H1 (cell line): Measurements from ENCODE around the gene GLS. TPM values are rescaled to one million over a fixed set of nuclear protein-coding genes. Genes with fewer than 3 reads are reported as not detected.

ENCODE experiments used
- CTCF ChIA-PET: fragments of 300-600 bp; sonication (Branson Sonifier 250); formaldehyde crosslinking; loops from one replicate; lab custom pipeline; 2021; ENCODE audit not compliant: partially characterized antibody; lab: Charles Lee
- POLR2A ChIA-PET: fragments of 300-600 bp; sonication (Branson Sonifier 250); formaldehyde crosslinking; loops from one replicate; lab custom pipeline; 2021; ENCODE audit warnings: inconsistent platforms; ENCODE audit not compliant: partially characterized antibody; lab: Charles Lee
- DNase-seq, 2 experiments: peaks; one replicate each; pipeline versions ENCODE4 v3.0.0 to v3.0.0-alpha.2; 2010 to 2022; ENCODE audit warnings: low spot score in 2 of 2, low read depth in 1 of 2, mixed read lengths in 1 of 2
- FAIRE-seq: peaks from 2 replicates; lab custom pipeline; 2011; peaks lifted over from hg19 to GRCh38; lab: Jason Lieb, UNC
- H2AFZ ChIP-seq: 2 replicates; pipeline ENCODE4 v1.8.1; 2012; ENCODE audit warnings: low read length, inconsistent platforms
- H2AK5ac ChIP-seq: 2 replicates; pipeline ENCODE4 v1.6.1; 2013; ENCODE audit warnings: low read depth, low read length
- H2BK120ac ChIP-seq: replicated peaks from 2 replicates; pipeline ENCODE3; 2013; ENCODE audit warnings: low read depth, low read length, inconsistent platforms
- H2BK12ac ChIP-seq: 2 replicates; pipeline ENCODE4 v1.6.1; 2013; ENCODE audit warnings: low read depth, low read length
- H2BK15ac ChIP-seq: 2 replicates; pipeline ENCODE4 v1.6.1; 2013; ENCODE audit warnings: low read length
- H2BK20ac ChIP-seq: 2 replicates; pipeline ENCODE4 v1.6.1; 2013; ENCODE audit warnings: low read length
- H2BK5ac ChIP-seq: 2 replicates; pipeline ENCODE4 v1.6.1; 2013; ENCODE audit warnings: low read depth, low read length
- H3K14ac ChIP-seq: 2 replicates; pipeline ENCODE4 v1.6.1; 2013; ENCODE audit warnings: inconsistent platforms; ENCODE audit not compliant: insufficient read length
- H3K18ac ChIP-seq: 2 replicates; pipeline ENCODE4 v1.6.1; 2013; ENCODE audit warnings: low read length; ENCODE audit errors: extremely low read depth
- H3K23ac ChIP-seq: 2 replicates; pipeline ENCODE4 v1.6.1; 2013; ENCODE audit warnings: inconsistent platforms; ENCODE audit not compliant: insufficient read length
- H3K23me2 ChIP-seq: 2 replicates; pipeline ENCODE4 v1.6.1; 2013; ENCODE audit warnings: low read depth, low read length
- H3K27ac ChIP-seq: 2 replicates; pipeline ENCODE4 v1.6.1; 2011; ENCODE audit warnings: low read depth, low read length, inconsistent platforms
- H3K27me3 ChIP-seq, 4 experiments: replicated peaks in 1 of 4; 1 replicate in 1 of 4; 2 replicates in 3 of 4; pipeline versions ENCODE4 v1.6.1 to v1.8.1; 2011 to 2013; ENCODE audit warnings: low read length in 3 of 4, mild to moderate bottlenecking in 3 of 4, inconsistent platforms in 2 of 4, mixed read lengths in 2 of 4, moderate library complexity in 1 of 4; ENCODE audit not compliant: control insufficient read depth in 3 of 4, insufficient read depth in 3 of 4; ENCODE audit errors: extremely low read depth in 1 of 4
- H3K36me3 ChIP-seq, 4 experiments: 2 replicates each; pipeline versions ENCODE4 v1.6.1 to v1.8.1; 2011 to 2013; ENCODE audit warnings: mild to moderate bottlenecking in 4 of 4, low read length in 3 of 4, moderate library complexity in 2 of 4, control low read depth in 1 of 4, inconsistent platforms in 1 of 4; ENCODE audit not compliant: insufficient read depth in 4 of 4, control insufficient read depth in 2 of 4
- H3K4ac ChIP-seq: replicated peaks from 2 replicates; pipeline ENCODE3; 2013; ENCODE audit warnings: low read length, low read depth, mixed read lengths, inconsistent platforms; ENCODE audit not compliant: insufficient read length
- H3K4me1 ChIP-seq, 4 experiments: replicated peaks in 1 of 4; 1 replicate in 1 of 4; 2 replicates in 3 of 4; pipeline versions ENCODE4 v1.6.1 to v1.8.1; 2011 to 2013; ENCODE audit warnings: low read length in 3 of 4, inconsistent platforms in 2 of 4, mixed read lengths in 1 of 4; ENCODE audit not compliant: insufficient read depth in 4 of 4, control insufficient read depth in 3 of 4
- H3K4me2 ChIP-seq, 2 experiments: 2 replicates each; pipeline versions ENCODE4 v1.6.1 to v1.8.1; 2011 to 2013; ENCODE audit warnings: low read depth in 2 of 2, low read length in 2 of 2, control low read depth in 1 of 2, inconsistent platforms in 1 of 2, mild to moderate bottlenecking in 1 of 2; ENCODE audit not compliant: insufficient read depth in 1 of 2
- H3K4me3 ChIP-seq, 4 experiments: fragments of 200-600, 300-600 bp in 1 of 4; sonication (generic), shearing (Covaris generic), sonication (Bioruptor Twin) in 1 of 4; 2 replicates each; pipeline versions ENCODE4 v1.5.1 to v1.8.1; 2011 to 2016; ENCODE audit warnings: low read length in 4 of 4, low read depth in 3 of 4, control low read depth in 2 of 4, inconsistent platforms in 2 of 4, mild to moderate bottlenecking in 2 of 4, mixed read lengths in 1 of 4, moderate library complexity in 1 of 4; ENCODE audit not compliant: insufficient read depth in 2 of 4; ENCODE audit errors: extremely low read depth in 1 of 4
- H3K56ac ChIP-seq: replicated peaks from 2 replicates; pipeline ENCODE3; 2013; ENCODE audit warnings: low read depth, mild to moderate bottlenecking, mixed read lengths, low read length, inconsistent platforms; ENCODE audit not compliant: insufficient read length
- H3K79me1 ChIP-seq: 2 replicates; pipeline ENCODE4 v1.6.1; 2013; ENCODE audit warnings: low read depth, low read length, control low read depth
- H3K79me2 ChIP-seq, 2 experiments: 2 replicates each; pipeline versions ENCODE4 v1.6.1 to v1.8.1; 2012 to 2013; ENCODE audit warnings: low read length in 2 of 2, mild to moderate bottlenecking in 2 of 2, inconsistent platforms in 1 of 2; ENCODE audit not compliant: insufficient read depth in 2 of 2, control insufficient read depth in 1 of 2
- H3K9ac ChIP-seq, 4 experiments: replicated peaks in 1 of 4; 1 replicate in 1 of 4; 2 replicates in 3 of 4; pipeline versions ENCODE4 v1.6.1 to v1.8.1; 2011 to 2013; ENCODE audit warnings: low read depth in 3 of 4, low read length in 3 of 4, control low read depth in 2 of 4, mild to moderate bottlenecking in 2 of 4, moderate library complexity in 2 of 4, inconsistent platforms in 1 of 4; ENCODE audit errors: extremely low read depth in 1 of 4
- H3K9me3 ChIP-seq, 2 experiments: 2 replicates each; pipeline versions ENCODE4 v1.6.1 to v1.8.1; 2012 to 2013; ENCODE audit warnings: mild to moderate bottlenecking in 2 of 2, moderate library complexity in 2 of 2, control low read depth in 1 of 2, inconsistent platforms in 1 of 2, low read depth in 1 of 2, low read length in 1 of 2, mixed read lengths in 1 of 2; ENCODE audit not compliant: insufficient read depth in 2 of 2
- H4K20me1 ChIP-seq, 2 experiments: replicated peaks in 1 of 2; 2 replicates each; pipeline versions ENCODE3 to v1.8.1; 2011 to 2013; ENCODE audit warnings: inconsistent platforms in 2 of 2, low read length in 2 of 2, mild to moderate bottlenecking in 1 of 2; ENCODE audit not compliant: insufficient read depth in 2 of 2, control insufficient read depth in 1 of 2
- H4K5ac ChIP-seq: 2 replicates; pipeline ENCODE4 v1.6.1; 2013; ENCODE audit warnings: low read length, low read depth, mixed read lengths, inconsistent platforms; ENCODE audit not compliant: insufficient read length
- H4K8ac ChIP-seq: 2 replicates; pipeline ENCODE4 v1.8.0; 2013; ENCODE audit warnings: mild to moderate bottlenecking, moderate library complexity, low read length, inconsistent platforms; ENCODE audit not compliant: insufficient read depth; ENCODE audit errors: extremely low read depth
- H4K91ac ChIP-seq: replicated peaks from 2 replicates; pipeline ENCODE3; 2013; ENCODE audit warnings: low read length, mixed read lengths, inconsistent platforms; ENCODE audit not compliant: insufficient read length
- PHF8 ChIP-seq: fragments of 200-600 bp; sonication (generic); conservative IDR thresholded peaks from 2 replicates; pipeline ENCODE4 v1.7.1; 2012; ENCODE audit warnings: low read depth, mild to moderate bottlenecking, inconsistent platforms, low read length, moderate library complexity
- POLR2AphosphoS5 ChIP-seq: IDR thresholded peaks from 2 replicates; pipeline ENCODE4 v1.6.1; 2011; ENCODE audit warnings: low read depth, low read length
- RAD21 ChIP-seq, 2 experiments: IDR thresholded peaks in 1 of 2; conservative IDR thresholded peaks in 1 of 2; 2 replicates each; pipeline ENCODE4 v1.6.1; 2011; ENCODE audit warnings: low read depth in 2 of 2, low read length in 2 of 2, improper control_type of control experiment in 1 of 2, inconsistent platforms in 1 of 2, mild to moderate bottlenecking in 1 of 2, moderate library complexity in 1 of 2
- RXRA ChIP-seq: IDR thresholded peaks from 2 replicates; pipeline ENCODE4 v1.6.1; 2011; ENCODE audit warnings: low read depth, mild to moderate bottlenecking, low read length, moderate library complexity; ENCODE audit not compliant: insufficient read depth
- SUZ12 ChIP-seq: fragments of 200-600 bp; sonication (generic); IDR thresholded peaks from 2 replicates; pipeline ENCODE4 v1.6.1; 2012; ENCODE audit warnings: mild to moderate bottlenecking, inconsistent platforms, low read length, moderate library complexity, mixed read lengths
- WGBS, 2 experiments: shearing (Covaris generic) in 1 of 2; methylation state at CpG; one replicate each; pipeline versions ENCODE4 v1.1.6 to v1.1.7; 2013 to 2015; ENCODE audit warnings: low lambda C conversion rate in 2 of 2, mixed read lengths in 2 of 2, inconsistent platforms in 1 of 2, low coverage in 1 of 2, missing lambda C conversion rate in 1 of 2; ENCODE audit not compliant: insufficient replicate concordance in 2 of 2, insufficient coverage in 1 of 2, insufficient read length in 1 of 2; ENCODE audit errors: extremely low coverage in 1 of 2, missing lambda C conversion rate in 1 of 2; 5-methylcytosine and 5-hydroxymethylcytosine counted together
- polyA plus RNA-seq, 7 experiments: library from polyadenylated mRNA; depleted of rRNA in 3 of 7; stranded (reverse) in 5 of 7; unstranded in 2 of 7; fragments of >200 nt in 5 of 7; fragments of 200-250 nt in 2 of 7; gene quantifications; 1 replicate in 5 of 7; 2 replicates in 1 of 7; 4 replicates in 1 of 7; pipeline versions ENCODE4 v1.2.1 to v1.2.3, GENCODE V29; 2011 to 2013; ENCODE audit warnings: missing spikeins in 2 of 7, mixed read lengths in 2 of 7
- total RNA-seq: library from RNA; stranded (reverse); fragmentation: NEBNext Ultra II Directional; extraction: Animal tissue kit (Norgen Biotek cat#: 25700); gene quantifications from 2 replicates; pipeline ENCODE4 v1.2.1, GENCODE V29; 2021
- TF ChIP-seq, protein P1 (sequence below), 3 experiments: IDR thresholded peaks; 1 replicate in 2 of 3; 2 replicates in 1 of 3; pipeline versions ENCODE4 v1.5.1 to v1.6.1; 2011; ENCODE audit warnings: low read length in 3 of 3, mild to moderate bottlenecking in 3 of 3, inconsistent platforms in 2 of 3, low read depth in 1 of 3, moderate library complexity in 1 of 3; ENCODE audit not compliant: insufficient read depth in 1 of 3; ENCODE audit errors: control extremely low read depth in 1 of 3
- TF ChIP-seq, protein P2 (sequence below): IDR thresholded peaks from 2 replicates; pipeline ENCODE4 v1.6.1; 2011; ENCODE audit warnings: low read length, improper control_type of control experiment

GLS gene
- total and polyA plus RNA-seq, 2 of the 8 experiments (the other 6 are each of a cell fraction or from before 2014, with no cell fraction given), result 15.7 to 89.8 TPM

DNA sequence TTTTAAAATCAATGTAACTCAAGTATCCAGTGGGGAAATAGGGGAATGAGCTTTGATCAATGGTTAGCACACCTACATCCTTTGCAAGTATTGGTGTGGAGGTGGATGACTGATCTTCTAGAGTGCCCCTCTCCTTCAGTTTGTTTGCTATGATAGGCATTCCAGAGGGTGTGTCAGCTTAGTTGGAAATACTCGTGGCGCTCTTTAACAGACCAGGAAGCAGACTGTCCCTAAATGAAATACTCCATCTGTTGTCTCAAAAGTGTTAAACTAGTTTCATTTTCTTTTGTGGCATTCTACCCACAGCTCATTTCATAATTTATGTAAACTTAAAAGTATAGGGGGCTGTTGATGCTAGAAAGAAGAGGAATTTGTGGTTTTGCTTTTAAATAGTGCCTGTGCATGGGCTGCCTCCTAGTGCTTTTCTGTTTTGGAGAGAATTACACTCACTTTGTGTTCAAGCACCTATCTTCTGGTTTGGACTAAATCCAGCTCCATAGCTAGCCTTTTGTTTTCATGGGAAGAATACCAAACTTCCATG is 67.2 kb downstream of the GLS start:
- ChIA-PET CTCF (interaction anchor here (0.8 to 1.6 kb wide), 7 partner anchors 12 to 166 kb away, joined by 3 to 9 read pairs (median 4); no protein-coding TSS in a partner anchor), POLR2A (interaction anchor here (0.6 to 1.0 kb wide), 3 partner anchors 14 to 702 kb away, joined by 3 to 5 read pairs (median 3); no protein-coding TSS in a partner anchor)
- no peak overlapping the region for H2BK20ac ChIP-seq
- no peak for FAIRE-seq
- no peaks in the 10 kb centered on the region for H4K20me1 ChIP-seq
- H3K4me2 ChIP-seq, result no peak overlapping the region
- no peak overlapping the region for H2BK15ac ChIP-seq
- H4K8ac ChIP-seq, result no peak overlapping the region
- no peak overlapping the region for H3K56ac ChIP-seq
- H3K4me1 ChIP-seq, result peaks cover 0 to 3% (median 1%) of the 10 kb centered on the region in 4 experiments; a peak in 2 of 7 replicates
- no peak overlapping the region for H3K27ac ChIP-seq
- no peak overlapping the region for H4K5ac ChIP-seq
- no peaks in the 10 kb centered on the region for H3K79me2 ChIP-seq
- H3K4ac ChIP-seq, result no peak overlapping the region
- no peak overlapping the region for H2AFZ ChIP-seq
- H3K9ac ChIP-seq, result no peak overlapping the region
- H3K36me3 ChIP-seq, result no peaks in the 10 kb centered on the region
- no peak overlapping the region for H4K91ac ChIP-seq
- WGBS, 2 experiments, result 81% methylated on average over 2 of the region's 2 CpGs; no CpG with 5 or more reads in 1 of the 2 experiments
- no peaks in the 10 kb centered on the region; the same call in 1 of the 2 replicates for H3K23me2 ChIP-seq
- no peak overlapping the region for H2BK120ac ChIP-seq
- DNase-seq, result no peak
- no peak overlapping the region for H2BK12ac ChIP-seq
- no peaks in the 10 kb centered on the region for H3K79me1 ChIP-seq
- peaks cover 0 to 1% (median 0%) of the 10 kb centered on the region in 4 experiments; a peak in 1 of 7 replicates for H3K27me3 ChIP-seq
- no peak overlapping the region for H3K14ac ChIP-seq
- no peak overlapping the region for H2BK5ac ChIP-seq
- no peak overlapping the region for H2AK5ac ChIP-seq
- H3K4me3 ChIP-seq, result no peak overlapping the region
- H3K9me3 ChIP-seq, result no peaks in the 10 kb centered on the region
- H3K18ac ChIP-seq, result no peak overlapping the region
- no peak overlapping the region for H3K23ac ChIP-seq
- TF ChIP-seq SUZ12, result no peak
- TF ChIP-seq, protein P1, sequence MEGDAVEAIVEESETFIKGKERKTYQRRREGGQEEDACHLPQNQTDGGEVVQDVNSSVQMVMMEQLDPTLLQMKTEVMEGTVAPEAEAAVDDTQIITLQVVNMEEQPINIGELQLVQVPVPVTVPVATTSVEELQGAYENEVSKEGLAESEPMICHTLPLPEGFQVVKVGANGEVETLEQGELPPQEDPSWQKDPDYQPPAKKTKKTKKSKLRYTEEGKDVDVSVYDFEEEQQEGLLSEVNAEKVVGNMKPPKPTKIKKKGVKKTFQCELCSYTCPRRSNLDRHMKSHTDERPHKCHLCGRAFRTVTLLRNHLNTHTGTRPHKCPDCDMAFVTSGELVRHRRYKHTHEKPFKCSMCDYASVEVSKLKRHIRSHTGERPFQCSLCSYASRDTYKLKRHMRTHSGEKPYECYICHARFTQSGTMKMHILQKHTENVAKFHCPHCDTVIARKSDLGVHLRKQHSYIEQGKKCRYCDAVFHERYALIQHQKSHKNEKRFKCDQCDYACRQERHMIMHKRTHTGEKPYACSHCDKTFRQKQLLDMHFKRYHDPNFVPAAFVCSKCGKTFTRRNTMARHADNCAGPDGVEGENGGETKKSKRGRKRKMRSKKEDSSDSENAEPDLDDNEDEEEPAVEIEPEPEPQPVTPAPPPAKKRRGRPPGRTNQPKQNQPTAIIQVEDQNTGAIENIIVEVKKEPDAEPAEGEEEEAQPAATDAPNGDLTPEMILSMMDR (IDR thresholded peaks at IDR 0.05; ENCODE audit: control extremely low read depth in 1 of 3, insufficient read depth in 1 of 3, low read depth in 1 of 3, low read length in 3 of 3), result no peak
- peak in 1 of 2 experiments; percentile 10; a peak in 1 of 4 replicates for TF ChIP-seq RAD21 (IDR thresholded peaks at IDR 0.05 in 1 of 2, conservative IDR thresholded peaks at IDR 0.05 in 1 of 2; ENCODE audit: low read depth in 2 of 2, low read length in 2 of 2)
- TF ChIP-seq, protein P2, sequence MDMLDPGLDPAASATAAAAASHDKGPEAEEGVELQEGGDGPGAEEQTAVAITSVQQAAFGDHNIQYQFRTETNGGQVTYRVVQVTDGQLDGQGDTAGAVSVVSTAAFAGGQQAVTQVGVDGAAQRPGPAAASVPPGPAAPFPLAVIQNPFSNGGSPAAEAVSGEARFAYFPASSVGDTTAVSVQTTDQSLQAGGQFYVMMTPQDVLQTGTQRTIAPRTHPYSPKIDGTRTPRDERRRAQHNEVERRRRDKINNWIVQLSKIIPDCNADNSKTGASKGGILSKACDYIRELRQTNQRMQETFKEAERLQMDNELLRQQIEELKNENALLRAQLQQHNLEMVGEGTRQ, result no peak
- TF ChIP-seq RXRA, result no peak
- TF ChIP-seq POLR2AphosphoS5, result no peak
- no peak for TF ChIP-seq PHF8
